RWPE1 (cell line): ENCODE data around the gene VPS45.
A peak's percentile ranks its signal among the peaks of the same experiment; 100 is the strongest.
"Not testable (repeated sequence)": the region's sequence is repeated elsewhere in the genome, so short reads cannot be mapped to it uniquely, and the experiment has no call there.

ENCODE experiments used
- CTCF ChIA-PET: fragments of 350-600 bp; sonication (Branson Sonifier 250); formaldehyde crosslinking; extraction: SDS; loops from one replicate; lab custom pipeline; 2021; lab: Yijun Ruan, JAX
- POLR2A ChIA-PET: fragments of 400-600 bp; formaldehyde crosslinking; extraction: SDS; loops from one replicate; lab custom pipeline; 2020; ENCODE audit warnings: antibody characterized with exemption; ENCODE audit not compliant: low non-redundant PET; lab: Yijun Ruan, JAX
- DNase-seq: peaks from one replicate; pipeline ENCODE4 v3.0.0; 2012; ENCODE audit warnings: low spot score
- H3K27ac ChIP-seq: fragments of 450-650 bp; 2 replicates; pipeline ENCODE4 v1.5.1; 2017
- TF ChIP-seq, protein P1 (sequence below): fragments of 450-650 bp; conservative IDR thresholded peaks from 2 replicates; pipeline ENCODE4 v1.5.1; 2017; ENCODE audit warnings: low read depth, mild to moderate bottlenecking

Gene VPS45

DNA sequence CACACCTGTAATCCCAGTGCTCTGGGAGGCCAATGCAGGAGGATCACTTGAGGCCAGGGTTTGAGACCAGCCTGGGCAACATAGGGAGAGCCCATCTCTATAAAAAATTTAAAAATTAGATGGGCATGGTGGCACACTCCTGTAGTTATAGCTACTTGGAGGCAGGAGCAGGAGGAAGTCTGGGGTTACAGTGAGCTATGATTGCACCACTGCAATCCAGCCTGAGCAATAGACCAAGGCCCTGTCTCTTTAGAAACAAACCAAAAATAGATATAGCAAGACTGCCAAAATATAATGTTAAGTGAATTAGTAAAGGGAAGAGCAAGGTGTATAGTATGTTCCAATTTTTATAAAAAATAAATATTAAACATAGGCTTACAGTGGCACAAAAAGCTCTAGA, 111.0 kb downstream of the VPS45 start:
- TF ChIP-seq, protein P1, sequence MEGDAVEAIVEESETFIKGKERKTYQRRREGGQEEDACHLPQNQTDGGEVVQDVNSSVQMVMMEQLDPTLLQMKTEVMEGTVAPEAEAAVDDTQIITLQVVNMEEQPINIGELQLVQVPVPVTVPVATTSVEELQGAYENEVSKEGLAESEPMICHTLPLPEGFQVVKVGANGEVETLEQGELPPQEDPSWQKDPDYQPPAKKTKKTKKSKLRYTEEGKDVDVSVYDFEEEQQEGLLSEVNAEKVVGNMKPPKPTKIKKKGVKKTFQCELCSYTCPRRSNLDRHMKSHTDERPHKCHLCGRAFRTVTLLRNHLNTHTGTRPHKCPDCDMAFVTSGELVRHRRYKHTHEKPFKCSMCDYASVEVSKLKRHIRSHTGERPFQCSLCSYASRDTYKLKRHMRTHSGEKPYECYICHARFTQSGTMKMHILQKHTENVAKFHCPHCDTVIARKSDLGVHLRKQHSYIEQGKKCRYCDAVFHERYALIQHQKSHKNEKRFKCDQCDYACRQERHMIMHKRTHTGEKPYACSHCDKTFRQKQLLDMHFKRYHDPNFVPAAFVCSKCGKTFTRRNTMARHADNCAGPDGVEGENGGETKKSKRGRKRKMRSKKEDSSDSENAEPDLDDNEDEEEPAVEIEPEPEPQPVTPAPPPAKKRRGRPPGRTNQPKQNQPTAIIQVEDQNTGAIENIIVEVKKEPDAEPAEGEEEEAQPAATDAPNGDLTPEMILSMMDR: no peak
- DNase-seq: no peak
- CTCF ChIA-PET: interaction anchor here (1.8 kb wide), 1 partner anchor 10 kb away, joined by 5 read pairs; no protein-coding TSS in a partner anchor
- no peak overlapping the region for H3K27ac ChIP-seq
- POLR2A ChIA-PET: no interaction called here

DNA sequence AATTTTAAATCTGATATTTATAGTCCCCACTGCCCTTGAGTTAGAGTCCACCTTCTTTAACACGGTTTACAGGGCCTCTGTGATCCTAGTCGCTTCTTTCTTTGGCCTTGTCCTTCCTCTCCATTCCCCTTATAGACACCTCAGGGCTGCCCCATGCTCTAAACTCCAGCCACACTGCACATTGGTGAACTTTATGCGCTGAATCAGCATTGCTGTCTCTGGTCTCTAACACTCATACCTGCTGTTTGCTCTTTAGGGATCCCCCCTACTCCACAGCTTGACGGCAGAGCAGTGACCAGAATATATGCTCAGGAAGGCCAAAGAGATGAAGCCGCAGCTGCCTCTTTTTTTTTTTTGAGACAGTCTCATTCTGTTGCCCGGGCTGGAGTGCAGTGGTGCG, 112.3 kb downstream of the VPS45 start:
- no peak for DNase-seq
- ChIA-PET CTCF (interaction anchor here (1.8 kb wide), 1 partner anchor 11 kb away, joined by 5 read pairs; no protein-coding TSS in a partner anchor), POLR2A (no interaction called here)
- no peak overlapping the region for H3K27ac ChIP-seq
- TF ChIP-seq, protein P1: no peak

DNA sequence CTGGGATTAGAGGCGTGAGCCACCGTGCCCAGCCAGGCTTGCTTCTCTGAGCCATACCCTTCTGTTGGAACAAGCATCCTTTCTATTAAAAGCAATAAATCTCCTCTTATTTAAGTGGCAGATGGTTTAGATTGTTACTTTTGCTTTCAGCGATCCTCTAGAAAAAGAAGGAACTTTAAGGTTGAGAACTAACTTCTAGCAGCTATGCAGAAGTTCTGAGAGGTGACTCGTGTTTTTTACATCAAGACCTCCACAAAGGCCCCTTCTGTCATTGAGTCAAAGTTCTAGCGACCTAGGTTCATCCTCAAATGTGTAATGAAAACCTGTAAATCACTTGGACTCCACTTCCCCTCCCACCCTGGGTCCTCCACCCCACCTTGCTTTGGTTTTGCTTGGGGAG, 112.9 kb downstream of the VPS45 start:
- H3K27ac ChIP-seq: no peak overlapping the region
- ChIA-PET CTCF (no interaction called here), POLR2A (no interaction called here)
- TF ChIP-seq, protein P1: no peak
- no peak for DNase-seq

DNA sequence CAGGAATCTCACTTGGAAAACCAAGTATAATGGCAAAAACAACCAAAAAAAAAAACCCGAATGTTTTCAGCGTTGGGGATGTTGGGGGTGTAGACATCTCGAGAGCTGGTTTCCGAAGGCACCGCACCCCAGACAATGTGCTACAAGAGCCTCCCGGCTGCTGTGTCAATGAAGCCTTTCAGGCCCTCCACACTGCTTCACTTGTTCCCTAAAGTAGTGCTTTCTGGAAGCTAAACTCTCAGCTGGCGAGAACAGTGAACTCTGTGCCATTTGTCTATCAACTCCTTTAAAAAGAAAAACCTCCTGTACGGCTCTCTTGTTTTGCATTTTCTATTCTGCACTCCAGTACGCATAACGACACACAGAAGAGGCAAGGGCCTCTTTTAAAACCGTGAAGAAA, 114.7 kb downstream of the VPS45 start:
- no peak for DNase-seq
- CTCF ChIA-PET: interaction anchor here (0.7 kb wide), 1 partner anchor 16 kb away, joined by 3 read pairs; no protein-coding TSS in a partner anchor
- no peak overlapping the region for H3K27ac ChIP-seq
- POLR2A ChIA-PET: no interaction called here
- TF ChIP-seq, protein P1: no peak

- ChIA-PET POLR2A (no interaction called here), CTCF (interaction anchor here (0.7 kb wide), 1 partner anchor 16 kb away, joined by 3 read pairs; no protein-coding TSS in a partner anchor)
- TF ChIP-seq, protein P1: no peak
- DNase-seq: no peak
- no peak overlapping the region for H3K27ac ChIP-seq
These were observed 115.5 kb downstream of the VPS45 start for GRCh38 chr1:150183061-150183460.

GRCh38 chr1:150185481-150185880, 117.9 kb downstream of the VPS45 start:
- TF ChIP-seq, protein P1: no peak
- no peak overlapping the region for H3K27ac ChIP-seq
- ChIA-PET CTCF (interaction anchor here (0.6 kb wide), 1 partner anchor 8 kb away, joined by 5 read pairs; no protein-coding TSS in a partner anchor), POLR2A (no interaction called here)
- DNase-seq: no peak

GRCh38 chr1:150186438-150186788, 118.8 kb downstream of the VPS45 start:
- DNase-seq, POLR2A ChIA-PET: not testable (repeated sequence)
- CTCF ChIA-PET: interaction anchor here (0.6 to 1.2 kb wide), 8 partner anchors 16 to 298 kb away, joined by 3 to 5 read pairs (median 4); a partner anchor contains a TSS
- H3K27ac ChIP-seq: peak overlapping the region; percentile 20; the same call in 1 of the 2 replicates
